HEK293 (cell line): ENCODE results near the gene HDAC10.

Experiments used
- CTCF ChIA-PET: fragments of 350-600 bp; formaldehyde crosslinking; extraction: SDS; loops from one replicate; lab custom pipeline; 2021; ENCODE audit warnings: antibody characterized with exemption; lab: Yijun Ruan, JAX
- POLR2A ChIA-PET: fragments of 300-600 bp; formaldehyde crosslinking; extraction: SDS; loops from one replicate; lab custom pipeline; 2020; ENCODE audit warnings: antibody characterized with exemption, inconsistent platforms; lab: Yijun Ruan, JAX
- H3K27ac ChIP-seq: fragments of 200-500 bp; sonication (Bioruptor generic); 2 replicates; pipeline ENCODE4 v1.5.1; 2014; ENCODE audit warnings: low read depth, low read length, control low read depth, inconsistent platforms; ENCODE audit errors: extremely low read depth
- H3K36me3 ChIP-seq, 2 experiments: fragments of 200-500 bp in 1 of 2; sonication (Bioruptor generic) in 1 of 2; 1 replicate in 1 of 2; 2 replicates in 1 of 2; pipeline ENCODE4 v1.5.1; 2014 to 2017; ENCODE audit warnings: inconsistent platforms in 2 of 2, low read length in 2 of 2; ENCODE audit not compliant: control insufficient read depth in 2 of 2, insufficient read depth in 1 of 2
- H3K4me1 ChIP-seq: fragments of 200-500 bp; sonication (Bioruptor generic); 2 replicates; pipeline ENCODE4 v1.5.1; 2014; ENCODE audit warnings: mild to moderate bottlenecking, low read length, inconsistent platforms; ENCODE audit not compliant: control insufficient read depth, insufficient read depth
- H3K4me3 ChIP-seq: 2 replicates; pipeline ENCODE4 v1.5.1; 2011; ENCODE audit warnings: low read depth, mild to moderate bottlenecking, control low read depth, low read length, moderate library complexity
- H3K9me3 ChIP-seq: fragments of 200-500 bp; sonication (Bioruptor generic); 2 replicates; pipeline ENCODE4 v1.5.1; 2014; ENCODE audit warnings: low read depth, low read length, inconsistent platforms; ENCODE audit not compliant: control insufficient read depth, insufficient read depth
- GLIS1 ChIP-seq: fragments of 450-650 bp; formaldehyde crosslinking; IDR thresholded peaks from 2 replicates; pipeline ENCODE4 v1.5.1; 2016; ENCODE audit warnings: missing biosample characterization, missing genetic modification characterization
- HIC1 ChIP-seq: fragments of 450-650 bp; formaldehyde crosslinking; IDR thresholded peaks from 2 replicates; pipeline ENCODE4 v1.5.1; 2016; ENCODE audit warnings: missing biosample characterization, missing genetic modification characterization
- IKZF3 ChIP-seq: fragments of 450-650 bp; IDR thresholded peaks from 2 replicates; pipeline ENCODE4 v1.5.0; 2018; ENCODE audit warnings: missing biosample characterization, mild to moderate bottlenecking, missing genetic modification characterization, moderate library complexity
- KLF1 ChIP-seq: fragments of 450-650 bp; formaldehyde crosslinking; IDR thresholded peaks from 2 replicates; pipeline ENCODE4 v1.5.1; 2016; ENCODE audit warnings: missing biosample characterization, missing genetic modification characterization
- KLF7 ChIP-seq: fragments of 450-650 bp; formaldehyde crosslinking; IDR thresholded peaks from 2 replicates; pipeline ENCODE4 v1.5.1; 2016; ENCODE audit warnings: missing biosample characterization, missing genetic modification characterization, borderline replicate concordance
- KLF8 ChIP-seq: fragments of 450-650 bp; formaldehyde crosslinking; IDR thresholded peaks from 2 replicates; pipeline ENCODE4 v1.5.1; 2016; ENCODE audit warnings: missing biosample characterization, missing genetic modification characterization
- KLF9 ChIP-seq: fragments of 450-650 bp; formaldehyde crosslinking; IDR thresholded peaks from 2 replicates; pipeline ENCODE4 v1.5.1; 2016; ENCODE audit warnings: missing biosample characterization, missing genetic modification characterization, low read depth
- PATZ1 ChIP-seq: fragments of 450-650 bp; formaldehyde crosslinking; IDR thresholded peaks from 2 replicates; pipeline ENCODE4 v1.5.1; 2016; ENCODE audit warnings: missing biosample characterization, missing genetic modification characterization
- SP3 ChIP-seq: fragments of 450-650 bp; formaldehyde crosslinking; IDR thresholded peaks from 2 replicates; pipeline ENCODE4 v1.5.1; 2016; ENCODE audit warnings: missing biosample characterization, missing genetic modification characterization
- ZBTB10 ChIP-seq: fragments of 450-650 bp; formaldehyde crosslinking; IDR thresholded peaks from 2 replicates; pipeline ENCODE4 v1.5.1; 2016; ENCODE audit warnings: missing biosample characterization, missing genetic modification characterization
- ZBTB17 ChIP-seq: fragments of 450-650 bp; formaldehyde crosslinking; IDR thresholded peaks from 2 replicates; pipeline ENCODE4 v1.5.1; 2016; ENCODE audit warnings: missing biosample characterization, missing genetic modification characterization
- ZBTB26 ChIP-seq: fragments of 450-650 bp; formaldehyde crosslinking; optimal IDR thresholded peaks from 2 replicates; pipeline ENCODE3; 2016; ENCODE audit warnings: missing biosample characterization, mild to moderate bottlenecking, missing genetic modification characterization
- ZNF202 ChIP-seq: fragments of 450-650 bp; formaldehyde crosslinking; IDR thresholded peaks from 2 replicates; pipeline ENCODE4 v1.5.1; 2016; ENCODE audit warnings: missing biosample characterization, missing genetic modification characterization, borderline replicate concordance
- ZNF274 ChIP-seq, 2 experiments: fragments of 200-500 bp in 1 of 2; fragments of 450-650 bp in 1 of 2; sonication (Bioruptor generic) in 1 of 2; formaldehyde crosslinking in 1 of 2; IDR thresholded peaks; 2 replicates each; pipeline versions ENCODE4 v1.5.1 to v1.6.1; 2014 to 2016; ENCODE audit warnings: borderline replicate concordance in 1 of 2, inconsistent platforms in 1 of 2, low read length in 1 of 2, missing biosample characterization in 1 of 2, missing genetic modification characterization in 1 of 2
- ZNF335 ChIP-seq: fragments of 450-650 bp; formaldehyde crosslinking; conservative IDR thresholded peaks from 2 replicates; pipeline ENCODE4 v1.5.1; 2016; ENCODE audit warnings: missing biosample characterization, missing genetic modification characterization
- ZNF398 ChIP-seq: fragments of 450-650 bp; formaldehyde crosslinking; IDR thresholded peaks from 2 replicates; pipeline ENCODE4 v1.5.1; 2017; ENCODE audit warnings: missing biosample characterization, missing genetic modification characterization
- ZNF433 ChIP-seq: fragments of 450-650 bp; formaldehyde crosslinking; IDR thresholded peaks from 2 replicates; pipeline ENCODE4 v1.5.1; 2016; ENCODE audit warnings: missing biosample characterization, missing genetic modification characterization, low read depth
- ZNF692 ChIP-seq: fragments of 450-650 bp; formaldehyde crosslinking; IDR thresholded peaks from 2 replicates; pipeline ENCODE4 v1.5.1; 2016; ENCODE audit warnings: missing biosample characterization, missing genetic modification characterization
- ZNF76 ChIP-seq: fragments of 450-650 bp; formaldehyde crosslinking; IDR thresholded peaks from 2 replicates; pipeline ENCODE4; 2016; ENCODE audit warnings: low read depth, missing biosample characterization, missing genetic modification characterization, borderline replicate concordance
- ZNF768 ChIP-seq: fragments of 450-650 bp; formaldehyde crosslinking; IDR thresholded peaks from 2 replicates; pipeline ENCODE4 v1.5.1; 2018; ENCODE audit warnings: missing biosample characterization, mild to moderate bottlenecking, missing genetic modification characterization
- ZNF777 ChIP-seq: fragments of 450-650 bp; formaldehyde crosslinking; IDR thresholded peaks from 2 replicates; pipeline ENCODE4 v1.5.1; 2017; ENCODE audit warnings: missing biosample characterization, missing genetic modification characterization, borderline replicate concordance
- ZNF830 ChIP-seq: fragments of 450-650 bp; IDR thresholded peaks from 2 replicates; pipeline ENCODE4 v1.5.0; 2018; ENCODE audit warnings: missing biosample characterization, missing genetic modification characterization, low read depth, mild to moderate bottlenecking, moderate library complexity
- ZXDB ChIP-seq: fragments of 450-650 bp; formaldehyde crosslinking; IDR thresholded peaks from 2 replicates; pipeline ENCODE4 v1.5.1; 2016; ENCODE audit warnings: missing biosample characterization, missing genetic modification characterization

The HDAC10 gene

GRCh38 chr22:50260801-50261614 lies 9.9 kb upstream of the HDAC10 start:
- no peaks in the 10 kb centered on the region for H3K9me3 ChIP-seq
- ChIA-PET POLR2A (interaction anchor here (0.7 to 2.7 kb wide), 7 partner anchors 10 to 324 kb away, joined by 3 to 20 read pairs (median 4); partner anchors contain the start of genes HDAC10 and TUBGCP6), CTCF (interaction anchor here (0.5 to 2.8 kb wide), 3 partner anchors 9 to 33 kb away, joined by 3 to 10 read pairs (median 4); no protein-coding TSS in a partner anchor)
- peaks cover 11% of the 10 kb centered on the region for H3K4me1 ChIP-seq
- H3K27ac ChIP-seq = peak overlapping the region; percentile 87; the same call in 1 of the 2 replicates
- H3K36me3 ChIP-seq = peaks cover 0 to 36% of the 10 kb centered on the region in 2 experiments; a peak in 2 of 3 replicates
- H3K4me3 ChIP-seq = peak overlapping the region; percentile 59
- TF ChIP-seq ZNF768 (tag by site-specific recombination) (no peak), HIC1 (tag by site-specific recombination) (0 out of 2 replicates have a peak, but pooled peaks have one; percentile 9), SP3 (tag by site-specific recombination) (peak; percentile 81), ZNF398 (peak; percentile 51), ZNF202 (tag by site-specific recombination) (no peak), KLF8 (tag by site-specific recombination) (peak; percentile 88), PATZ1 (tag by site-specific recombination) (peak; percentile 83), KLF9 (tag by site-specific recombination) (peak; percentile 68), ZNF76 (tag by site-specific recombination) (no peak), ZNF692 (0 out of 2 replicates have a peak, but pooled peaks have one; percentile 30), ZNF433 (tag by site-specific recombination) (no peak), ZNF274 (IDR thresholded peaks at IDR 0.05; ENCODE audit: low read length) (no peak), ZNF274 (tag by site-specific recombination; IDR thresholded peaks at IDR 0.05; ENCODE audit: borderline replicate concordance) (no peak), ZNF777 (tag by site-specific recombination) (no peak), KLF7 (tag by site-specific recombination) (no peak), ZBTB10 (tag by site-specific recombination) (peak; percentile 38; the same call in 1 of the 2 replicates), ZBTB17 (tag by site-specific recombination) (0 out of 2 replicates have a peak, but pooled peaks have one; percentile 30), IKZF3 (peak; percentile 26; the same call in 1 of the 2 replicates), KLF1 (tag by site-specific recombination) (peak; percentile 36), ZNF335 (tag by site-specific recombination) (peak; percentile 77), ZBTB26 (tag by site-specific recombination) (peak; percentile 94), ZNF830 (tag by site-specific recombination) (no peak), GLIS1 (peak; percentile 79; the same call in 1 of the 2 replicates), ZXDB (tag by site-specific recombination) (peak; percentile 43; the same call in 1 of the 2 replicates)
